Hypothalamus (tissue), 51 donors: ENCODE data around the gene COBL.

Experiments used
- DNase-seq, 51 donors: peaks; one replicate each; lab custom pipeline; 2025; lab: John Stamatoyannopoulos, UW

COBL gene

DNA sequence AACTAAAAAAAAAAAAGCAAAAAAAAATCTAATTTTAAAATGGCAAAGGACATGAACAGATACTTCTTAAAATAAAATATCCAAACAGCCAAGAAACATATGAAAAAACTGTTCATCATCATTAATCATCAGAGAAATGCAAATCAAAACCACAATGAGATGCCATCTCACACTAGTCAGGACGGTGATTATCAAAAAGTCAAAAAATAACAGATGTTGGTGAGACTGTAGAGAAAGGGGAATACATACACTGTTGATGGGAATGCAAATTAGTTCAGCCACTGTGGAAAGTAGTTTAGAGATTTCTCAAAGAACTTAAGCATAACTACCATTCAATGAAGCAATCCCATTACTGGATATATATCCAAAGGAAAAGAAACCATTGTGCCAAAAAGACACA is 30.2 kb downstream of the COBL start:
- DNase-seq = no peak

DNA sequence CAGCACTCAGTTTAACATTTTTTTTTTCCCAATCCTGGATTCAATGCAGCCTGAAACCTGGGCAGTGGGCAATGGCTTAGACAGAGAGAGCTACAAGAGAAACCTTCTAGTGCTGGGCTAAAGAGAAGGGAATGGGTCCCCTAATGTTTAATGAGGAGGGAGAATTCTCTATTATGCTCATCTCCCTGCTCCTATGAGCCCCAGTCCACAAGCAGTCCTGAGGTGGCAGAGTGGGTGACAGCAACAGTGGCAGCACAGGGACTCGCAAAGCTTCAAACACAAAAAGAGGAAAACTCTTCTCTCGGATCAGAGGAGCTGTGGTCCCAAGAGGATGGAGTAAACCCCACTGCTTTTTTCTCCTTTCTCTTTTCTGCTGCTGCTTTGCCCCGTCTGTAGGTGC is 36.5 kb downstream of the COBL start:
- DNase-seq = no peak

DNA sequence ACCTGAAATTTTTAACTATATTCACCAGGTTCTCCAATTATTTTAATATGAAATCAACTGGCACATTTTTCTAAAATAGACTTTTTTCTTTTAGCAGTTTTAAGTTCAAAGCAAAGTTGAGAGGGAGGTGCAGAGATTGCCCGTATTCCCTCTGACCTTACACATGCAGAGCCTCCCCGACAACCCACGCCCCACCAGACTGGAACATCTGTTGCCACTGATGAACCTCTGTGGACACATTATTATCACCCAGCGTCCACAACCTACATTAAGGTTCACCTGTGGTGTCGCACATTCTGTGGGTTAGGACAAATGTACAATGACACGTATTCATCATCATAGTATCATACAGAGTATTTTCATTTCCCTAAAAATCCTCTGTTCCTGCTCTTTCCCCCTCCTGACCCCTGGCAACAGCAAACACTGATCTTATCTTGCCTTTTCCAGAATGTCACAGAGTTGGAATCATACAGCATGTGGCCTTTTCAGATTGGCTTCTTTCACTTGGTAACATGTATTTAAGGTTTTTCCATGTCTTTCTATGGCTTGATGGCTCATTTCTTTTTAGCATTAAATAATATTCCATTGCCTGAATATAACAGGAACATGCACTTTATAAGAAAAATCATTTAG is 37.1 kb downstream of the COBL start:
- no peak for DNase-seq

DNA sequence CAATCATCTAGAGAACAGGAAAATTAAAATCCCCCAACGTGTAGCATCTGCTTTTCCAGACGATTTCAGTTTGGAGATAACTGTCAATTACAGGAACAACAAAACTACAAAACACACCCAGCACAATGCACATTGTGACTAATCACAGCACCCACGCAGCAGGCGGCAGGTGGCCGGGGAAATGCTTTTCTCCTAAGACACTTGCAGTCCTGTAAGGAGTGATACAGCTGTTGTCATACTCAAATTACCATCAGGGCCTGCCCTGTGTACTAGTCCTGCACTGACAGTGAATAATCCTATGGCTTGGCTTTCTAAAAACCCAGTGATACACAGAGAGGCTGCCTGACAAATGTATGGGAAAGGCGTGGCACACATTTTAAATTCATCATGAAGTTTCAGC is 37.8 kb downstream of the COBL start:
- no peak for DNase-seq

DNA sequence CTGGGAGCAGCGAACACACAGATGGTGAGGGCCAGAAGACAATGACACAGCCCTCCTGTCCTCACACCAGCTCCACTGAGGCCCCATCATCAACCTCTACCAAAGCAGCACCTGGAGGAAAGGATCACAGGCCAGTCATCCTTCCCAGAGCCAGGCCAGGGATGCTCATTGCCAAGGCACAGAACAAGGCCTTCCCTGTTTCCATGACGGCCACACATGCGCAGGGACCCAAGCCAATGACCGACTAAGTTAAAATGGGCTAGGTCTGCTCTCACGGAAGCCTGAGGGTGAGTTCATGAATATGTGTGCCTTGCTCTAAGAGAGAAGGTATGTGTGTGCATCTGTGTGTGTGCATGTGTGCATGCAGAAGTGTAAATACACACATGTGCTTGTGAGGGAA is 39.6 kb downstream of the COBL start:
- DNase-seq = peak in 14 of 51 donors; percentile 33 to 67 (median 50)

DNA sequence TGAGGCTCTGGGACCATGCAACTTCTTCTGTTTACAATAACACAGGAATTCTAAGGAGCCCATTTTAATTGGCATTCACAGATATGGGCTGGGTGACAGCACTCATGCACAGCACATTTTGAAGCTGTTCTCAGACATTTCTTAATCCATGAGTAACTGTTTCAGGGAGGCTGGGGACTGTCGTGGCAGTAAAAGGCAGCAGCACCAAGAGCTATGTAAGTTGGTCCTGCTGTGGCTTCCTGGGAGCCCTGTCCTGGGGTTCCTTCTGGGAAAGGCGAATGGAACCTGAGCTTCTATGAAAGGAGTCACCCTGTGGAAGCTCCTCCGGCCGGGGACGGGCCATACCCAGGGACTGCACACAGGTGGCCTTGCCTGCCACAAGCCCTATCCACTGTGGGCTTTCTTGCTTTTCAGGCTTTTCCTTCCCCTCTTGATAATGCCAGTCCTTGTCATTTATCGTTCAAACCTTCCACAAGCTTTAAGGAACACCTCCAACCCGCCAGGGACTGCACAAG is 40.5 kb downstream of the COBL start:
- DNase-seq = no peak

DNA sequence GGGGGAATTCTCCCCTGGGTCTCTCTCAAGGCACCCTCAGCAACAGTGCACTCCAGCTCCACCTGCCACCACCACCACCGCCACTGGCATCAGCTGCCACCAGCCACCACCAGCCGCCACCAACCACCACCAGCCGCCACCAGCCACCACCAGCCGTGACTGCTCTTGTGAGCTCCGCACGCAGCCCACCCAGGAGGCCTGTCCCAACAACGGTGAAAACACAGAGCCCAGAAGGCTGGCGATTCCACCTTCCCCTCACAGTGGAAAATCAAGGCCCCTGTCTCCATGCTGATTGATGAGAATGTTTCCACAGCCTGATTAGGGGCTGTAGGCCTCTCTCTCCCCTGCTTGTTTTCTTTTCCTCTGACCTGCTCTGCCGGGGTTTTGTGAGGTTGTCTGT is 41.1 kb downstream of the COBL start:
- DNase-seq = peak in 19 of 51 donors; percentile 27 to 76 (median 58)

DNA sequence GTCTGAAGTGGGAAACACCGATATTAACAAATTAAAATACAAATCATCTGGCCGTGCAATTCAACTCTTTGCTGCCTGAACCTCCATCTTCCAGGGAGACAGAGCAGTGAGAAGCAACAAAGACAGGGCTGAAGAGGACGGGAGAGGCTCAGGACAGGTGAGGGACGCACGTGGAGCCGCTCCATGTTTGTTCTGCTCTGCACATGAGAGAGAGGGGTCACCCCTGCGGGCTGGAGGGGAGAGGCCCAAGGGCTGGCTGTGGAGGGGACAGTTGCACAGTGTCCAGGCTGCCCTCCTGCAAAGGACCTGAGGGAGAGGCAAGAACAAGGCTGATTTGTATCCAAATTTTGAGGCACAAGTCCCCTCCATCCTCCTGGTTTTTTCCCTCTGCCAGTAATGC is 41.7 kb downstream of the COBL start:
- DNase-seq = no peak

DNA sequence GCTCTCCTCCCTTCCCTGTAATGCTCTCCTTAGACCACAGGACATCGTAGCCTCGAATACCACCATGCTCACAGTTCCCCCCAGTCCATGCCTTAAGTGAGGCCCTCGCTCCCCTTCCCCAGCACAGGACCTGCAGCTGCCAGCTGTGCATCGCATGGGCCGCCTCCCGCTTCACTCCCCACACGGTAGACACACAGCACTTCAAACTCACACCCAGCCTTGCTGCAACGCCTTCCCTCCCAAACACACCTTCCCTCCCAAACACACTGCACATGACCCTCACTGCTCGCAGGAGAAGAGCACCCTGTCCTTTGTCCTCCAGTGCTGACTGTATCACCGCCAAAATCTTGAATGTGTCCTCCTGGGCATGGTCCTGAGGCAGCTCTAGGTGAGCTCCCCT is 42.6 kb downstream of the COBL start:
- DNase-seq = no peak

DNA sequence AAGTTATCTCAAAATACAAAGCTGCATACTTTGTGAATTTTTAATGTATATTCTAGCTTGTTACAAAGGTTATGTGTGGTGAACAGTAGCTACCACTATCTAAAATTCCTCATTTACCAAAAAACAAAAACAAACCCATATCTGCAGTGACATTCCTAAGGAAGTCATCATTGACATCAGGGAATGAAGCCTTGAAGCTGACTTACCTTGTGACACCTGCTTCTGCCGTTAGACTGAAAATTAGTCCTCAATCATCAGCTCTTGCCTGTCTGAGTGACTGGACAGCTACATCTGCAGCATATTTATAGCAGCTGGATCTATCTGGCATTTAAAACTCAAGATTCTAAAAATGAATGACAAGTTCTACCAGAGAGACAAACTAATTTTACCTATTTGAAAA is 43.2 kb downstream of the COBL start:
- no peak for DNase-seq

DNA sequence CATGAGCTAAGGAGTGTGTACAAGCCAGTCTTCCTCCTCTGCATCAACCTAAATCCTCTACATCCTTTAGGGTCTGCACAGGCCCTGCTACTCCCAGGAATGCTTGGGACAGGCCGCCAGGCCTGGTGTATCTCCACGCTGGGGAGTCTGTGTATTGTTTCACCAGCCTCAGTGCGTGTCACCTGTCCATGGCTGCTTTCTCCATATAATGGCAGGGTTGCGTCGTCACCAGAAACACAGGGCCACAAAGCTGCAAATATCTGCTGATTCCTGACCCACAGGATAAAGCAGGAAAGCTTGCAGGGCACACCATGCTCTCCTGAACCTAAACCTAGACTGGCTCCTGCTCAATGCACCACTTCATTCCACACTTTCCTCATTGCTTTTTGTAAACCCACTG is 45.6 kb downstream of the COBL start:
- no peak for DNase-seq

DNA sequence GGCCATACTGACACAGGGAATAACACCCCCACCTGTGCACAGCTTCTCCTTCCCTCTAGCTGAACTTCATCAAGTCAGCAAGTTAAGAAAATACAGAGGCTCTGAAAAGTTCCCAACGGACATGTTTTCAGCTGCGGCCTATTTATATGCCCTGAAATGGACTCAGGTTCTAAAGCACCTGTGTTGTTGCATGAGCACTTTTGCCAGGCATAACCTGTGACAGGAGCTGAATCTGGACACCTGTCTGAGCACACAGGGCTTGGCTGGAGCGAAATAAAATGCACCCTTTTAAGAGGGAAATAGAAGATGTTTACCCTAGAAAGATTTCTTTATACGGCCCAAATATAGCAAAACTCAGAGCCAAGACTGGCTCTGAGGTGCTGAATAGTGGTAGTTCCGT is 46.7 kb downstream of the COBL start:
- no peak for DNase-seq

DNA sequence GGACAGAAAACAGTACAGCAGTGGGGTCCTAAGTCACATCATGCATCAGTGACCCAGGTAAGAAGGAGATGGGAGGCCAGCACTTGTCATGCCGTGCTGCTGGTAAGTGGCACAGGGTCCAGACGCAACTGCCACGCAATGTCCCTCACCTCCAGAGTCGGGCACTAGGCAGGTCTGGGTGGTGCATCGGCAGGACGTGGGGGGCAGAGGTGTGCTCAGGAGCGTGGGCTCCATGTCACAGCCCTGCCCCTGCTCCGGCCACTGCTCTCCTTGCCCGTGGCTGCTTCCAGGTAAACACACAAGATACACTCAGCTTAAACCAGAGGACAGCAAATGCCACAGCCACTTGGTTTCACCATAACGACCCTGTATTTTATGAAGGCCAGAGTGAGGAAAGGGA is 47.3 kb downstream of the COBL start:
- no peak for DNase-seq

DNA sequence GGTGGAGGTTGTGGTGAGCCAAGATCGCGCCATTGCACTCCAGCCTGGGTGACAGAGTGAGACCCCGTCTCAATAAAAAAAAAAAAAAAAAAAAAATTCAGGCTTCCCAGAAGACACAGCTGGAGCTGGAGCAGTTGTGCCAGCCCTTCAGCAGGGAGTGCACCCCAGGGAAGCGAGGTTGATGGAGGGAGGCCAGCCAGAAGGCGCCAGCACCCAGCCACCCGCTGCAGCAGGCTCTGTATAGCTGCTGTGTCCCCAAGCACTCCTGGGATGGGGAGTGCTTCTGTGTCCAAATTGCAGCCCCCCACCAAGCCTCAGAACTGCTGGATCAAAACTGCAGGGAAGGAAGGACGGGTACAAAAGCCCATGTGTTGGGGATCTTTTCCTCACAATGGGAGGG is 47.8 kb downstream of the COBL start:
- DNase-seq = peak in 12 of 51 donors; percentile 35 to 72 (median 49)

DNA sequence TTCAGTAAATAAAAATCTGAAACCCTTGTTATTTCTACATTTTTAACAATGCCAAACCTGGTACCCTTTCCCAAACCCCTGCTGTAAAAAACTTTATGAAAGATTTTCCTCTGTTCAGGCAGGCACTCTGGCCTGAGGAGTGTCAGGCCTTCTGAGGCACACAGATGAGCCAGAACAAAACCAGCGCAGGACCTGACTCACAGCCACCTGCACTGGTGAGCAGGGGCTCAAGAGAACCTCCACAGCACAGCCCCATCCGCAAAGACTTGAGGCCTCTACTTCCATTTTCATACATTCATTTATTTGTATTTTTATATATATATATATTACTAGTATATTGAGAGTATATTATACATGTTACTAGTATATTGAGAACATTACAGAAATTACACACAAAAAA is 49.4 kb downstream of the COBL start:
- no peak for DNase-seq

DNA sequence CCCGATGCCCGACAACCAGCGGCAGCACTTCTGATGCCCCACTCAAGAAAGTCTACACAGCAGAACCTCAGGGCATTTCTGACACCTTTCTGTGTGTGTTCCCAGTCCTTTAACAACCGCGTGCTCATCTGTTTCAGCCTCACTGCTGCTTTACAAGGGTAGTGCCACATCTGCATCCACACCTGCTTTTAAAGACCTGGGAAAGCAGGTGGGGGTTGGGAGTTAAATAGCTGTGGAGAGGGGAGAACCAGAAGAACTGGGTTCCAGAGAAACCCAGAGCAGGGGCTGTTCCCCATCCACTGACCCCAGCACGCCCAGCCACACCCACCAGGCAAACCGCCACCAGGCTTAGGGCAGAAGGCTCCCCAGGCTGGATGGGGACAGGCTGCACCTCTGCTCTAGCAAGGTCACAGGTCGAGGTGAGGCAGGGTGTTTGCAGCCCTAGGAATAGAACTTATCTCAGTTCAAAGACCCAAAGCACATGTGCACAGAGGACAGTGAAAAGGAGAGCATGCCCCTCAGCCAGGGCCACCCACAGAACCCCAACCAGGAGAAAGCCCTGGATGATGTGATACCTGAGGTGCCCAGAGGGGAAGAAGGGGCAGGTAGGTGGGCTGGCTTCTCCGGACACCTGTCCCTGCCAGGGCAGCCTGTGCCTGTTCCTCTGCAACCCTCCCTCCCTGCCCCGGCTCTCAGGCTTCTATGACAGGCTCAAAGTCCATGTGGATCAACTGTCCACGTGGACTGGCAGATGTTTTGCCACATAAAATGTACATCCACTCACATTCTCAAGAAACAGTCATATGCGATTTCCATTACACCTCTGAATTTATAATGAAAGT is 51.3 kb downstream of the COBL start:
- no peak for DNase-seq

DNA sequence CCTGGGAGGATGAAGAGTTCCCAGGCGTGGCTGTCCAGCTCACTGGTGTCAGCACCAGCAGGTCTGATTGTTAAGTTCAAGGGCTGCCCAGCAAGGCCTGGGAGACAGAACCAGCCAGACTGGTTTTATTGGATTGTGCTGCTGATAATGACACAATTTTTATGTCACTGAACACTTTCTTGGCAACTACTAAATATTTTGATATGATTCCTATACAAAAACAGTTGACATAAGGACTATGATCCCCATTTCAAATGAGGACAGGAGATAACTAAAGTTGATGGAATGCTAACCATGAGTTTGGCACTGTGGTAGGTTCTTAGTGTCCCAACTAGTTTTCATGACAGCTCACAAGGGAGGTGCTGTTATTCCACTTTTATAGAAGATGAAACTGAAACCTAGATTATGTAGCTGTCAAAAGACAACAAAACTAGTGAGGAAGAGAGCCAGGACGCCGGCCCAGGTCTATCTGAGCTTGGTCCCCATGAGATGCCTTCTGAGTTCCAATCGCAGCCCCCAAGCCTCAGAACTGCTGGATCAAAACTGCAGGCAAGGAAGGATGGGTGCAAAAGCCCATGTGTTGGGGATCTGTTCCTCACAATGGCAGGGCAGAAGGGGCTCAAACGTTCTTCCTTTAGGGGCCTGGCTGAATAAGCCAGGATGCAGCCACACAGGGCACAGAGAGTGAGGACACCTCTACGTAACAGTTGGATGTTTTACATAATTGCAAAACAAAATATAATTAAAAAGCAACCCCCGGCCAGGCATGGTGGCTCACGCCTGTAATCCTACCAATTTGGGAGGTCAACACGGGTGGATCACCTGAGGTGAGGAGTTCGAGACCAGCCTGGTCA is 52.8 kb downstream of the COBL start:
- DNase-seq = no peak

DNA sequence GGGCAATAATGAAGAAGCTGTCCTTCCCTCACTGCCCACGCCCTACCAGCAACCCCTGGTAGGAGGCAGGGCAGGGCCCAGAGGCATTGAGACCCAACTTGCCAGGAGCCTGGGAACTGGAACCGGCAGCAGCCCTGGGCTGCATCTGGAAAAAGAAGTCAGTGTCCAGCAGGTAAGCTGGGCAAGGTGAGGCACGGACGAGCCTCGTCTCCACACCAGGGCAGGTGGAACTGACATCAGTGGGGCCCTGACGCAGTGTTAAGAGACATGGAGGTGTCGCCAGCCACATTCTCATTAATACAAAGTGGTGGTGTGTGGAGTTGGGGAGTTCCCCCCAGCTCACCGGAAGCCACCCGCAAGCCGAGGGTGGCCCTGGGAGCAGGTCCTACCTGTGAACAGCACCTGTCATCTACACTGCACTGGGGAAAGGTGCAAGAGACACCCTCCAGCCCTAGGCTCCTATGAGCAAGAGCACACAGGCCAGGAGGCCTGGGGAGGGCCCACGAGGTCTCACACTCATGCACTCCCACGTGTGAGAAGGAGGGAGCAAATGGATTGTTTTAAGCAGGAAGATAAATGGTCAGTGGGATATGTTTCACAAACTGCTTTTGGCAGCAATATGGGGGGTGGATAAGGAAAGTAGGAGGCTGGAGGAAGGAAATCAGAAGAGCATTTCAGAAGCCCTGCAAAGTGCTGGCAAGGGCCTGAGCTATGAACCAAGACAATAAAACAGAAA is 53.6 kb downstream of the COBL start:
- DNase-seq = no peak

DNA sequence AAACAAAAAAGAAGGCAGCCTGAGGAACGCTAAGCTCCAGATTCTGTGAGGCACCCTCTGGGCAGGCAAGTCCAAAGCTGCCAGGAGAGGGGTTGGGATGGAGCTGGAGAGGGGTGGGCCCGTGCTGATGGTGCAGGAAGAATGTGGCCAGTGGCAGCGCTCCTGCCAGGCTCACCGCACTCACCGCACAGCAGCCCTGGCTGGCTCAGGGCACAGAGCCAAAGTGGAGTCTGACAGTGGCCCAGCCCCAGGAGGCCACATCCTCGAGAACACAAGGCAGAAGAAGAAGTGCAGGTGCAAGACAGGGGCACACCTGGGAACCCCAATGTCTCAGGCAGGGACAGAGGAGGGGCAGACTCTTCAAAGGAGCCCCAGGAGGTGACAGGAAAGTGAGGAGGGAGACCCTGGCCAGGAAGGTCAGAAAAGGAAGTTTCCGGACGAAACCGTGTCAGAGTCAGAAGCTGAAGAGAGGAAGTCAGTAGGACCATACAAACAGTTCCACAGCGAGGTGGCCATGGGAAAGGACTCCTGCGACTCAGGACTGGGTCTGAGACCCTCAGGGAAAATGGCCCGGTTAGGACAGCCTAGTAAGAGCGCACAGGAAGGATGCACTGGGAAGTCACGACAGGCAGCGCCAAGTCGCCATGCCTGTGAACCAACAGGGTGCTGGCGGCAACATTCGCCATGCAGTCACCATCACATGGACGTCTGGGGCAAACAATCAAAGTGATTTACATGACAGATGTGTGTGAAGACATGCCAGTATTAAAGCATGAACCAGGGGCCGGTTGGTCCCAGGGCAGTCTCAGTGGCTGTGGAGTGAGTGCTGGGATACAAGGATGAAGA is 54.4 kb downstream of the COBL start:
- DNase-seq = peak in 4 of 51 donors; percentile 21 to 52 (median 41)
